Stimulated activated CD4-positive, alpha-beta T cell treated with anti-CD3 and anti-CD28 coated beads, Interleukin-1b, Interleukin-23, amount 100 ng/mL, for 1 hour (primary cell): Measurements from ENCODE around the gene NBDY.

ENCODE experiments used
- DNase-seq, 2 donors: peaks; one replicate each; pipeline ENCODE4 v3.0.0-alpha.2; 2020; ENCODE audit warnings: low read depth in 2 of 2

NBDY gene

GRCh38 chrX:56785442-56785841 lies 56.4 kb downstream of the NBDY start:
- no peak for DNase-seq

- DNase-seq = no peak
These were observed 58.1 kb downstream of the NBDY start for GRCh38 chrX:56786889-56787733.

- no peak for DNase-seq
These were observed 58.7 kb downstream of the NBDY start for GRCh38 chrX:56787734-56788152.

- DNase-seq = no peak
These were observed 59.2 kb downstream of the NBDY start for GRCh38 chrX:56788229-56788628.

GRCh38 chrX:56788717-56789122 lies 59.7 kb downstream of the NBDY start:
- DNase-seq = no peak

GRCh38 chrX:56789518-56790070 lies 60.6 kb downstream of the NBDY start:
- DNase-seq = no peak

- DNase-seq = no peak
These were observed 61.7 kb downstream of the NBDY start for GRCh38 chrX:56790778-56791177.

- DNase-seq = no peak
These were observed 62.4 kb downstream of the NBDY start for GRCh38 chrX:56791456-56791855.

- DNase-seq = no peak
These were observed 63.4 kb downstream of the NBDY start for GRCh38 chrX:56792270-56793111.

GRCh38 chrX:56793112-56793430 lies 64.0 kb downstream of the NBDY start:
- no peak for DNase-seq

- DNase-seq = no peak
These were observed 64.7 kb downstream of the NBDY start for GRCh38 chrX:56793521-56794320.

- no peak for DNase-seq
These were observed 65.6 kb downstream of the NBDY start for GRCh38 chrX:56794404-56795230.

GRCh38 chrX:56795309-56795868 lies 66.3 kb downstream of the NBDY start:
- no peak for DNase-seq

GRCh38 chrX:56796641-56797395 lies 67.8 kb downstream of the NBDY start:
- no peak for DNase-seq

GRCh38 chrX:56797574-56798338 lies 68.7 kb downstream of the NBDY start:
- no peak for DNase-seq

- no peak for DNase-seq
These were observed 69.3 kb downstream of the NBDY start for GRCh38 chrX:56798339-56798711.

GRCh38 chrX:56798866-56799758 lies 70.1 kb downstream of the NBDY start:
- DNase-seq = no peak

- DNase-seq = no peak
These were observed 71.3 kb downstream of the NBDY start for GRCh38 chrX:56800307-56800706.
